HG03045 (cell line): ENCODE results near the gene TMPRSS3.
A peak's percentile ranks its signal among the peaks of the same experiment; 100 is the strongest.

ENCODE experiments used
- ATAC-seq: cut with Tn5 transposase; IDR thresholded peaks from one replicate; pipeline ENCODE4 v1.9.1; 2021; ENCODE audit warnings: mild to moderate bottlenecking, moderate library complexity; ENCODE audit not compliant: unreplicated experiment

The TMPRSS3 gene

GRCh38 chr21:42429021-42429420, 33.2 kb upstream of the TMPRSS3 start:
- ATAC-seq = no peak

- no peak for ATAC-seq
Observed at GRCh38 chr21:42427809-42428419, 32.1 kb upstream of the TMPRSS3 start.

GRCh38 chr21:42426876-42427480, 31.1 kb upstream of the TMPRSS3 start:
- ATAC-seq = no peak

GRCh38 chr21:42426424-42426823, 30.6 kb upstream of the TMPRSS3 start:
- ATAC-seq = no peak

GRCh38 chr21:42425591-42425990, 29.7 kb upstream of the TMPRSS3 start:
- ATAC-seq = no peak

- no peak for ATAC-seq
Observed at GRCh38 chr21:42424914-42425541, 29.2 kb upstream of the TMPRSS3 start.

GRCh38 chr21:42423685-42424084, 27.8 kb upstream of the TMPRSS3 start:
- ATAC-seq = no peak

- peak; percentile 50 for ATAC-seq
Observed at GRCh38 chr21:42423197-42423675, 27.4 kb upstream of the TMPRSS3 start.

- ATAC-seq = no peak
Observed at GRCh38 chr21:42421018-42421793, 25.4 kb upstream of the TMPRSS3 start.

GRCh38 chr21:42419845-42420244, 24.0 kb upstream of the TMPRSS3 start:
- ATAC-seq = no peak

- no peak for ATAC-seq
Observed at GRCh38 chr21:42418886-42419285, 23.0 kb upstream of the TMPRSS3 start.

GRCh38 chr21:42417533-42417932, 21.7 kb upstream of the TMPRSS3 start:
- no peak for ATAC-seq

GRCh38 chr21:42414928-42415769, 19.3 kb upstream of the TMPRSS3 start:
- ATAC-seq = peak; percentile 58

GRCh38 chr21:42414553-42414927, 18.7 kb upstream of the TMPRSS3 start:
- no peak for ATAC-seq

- no peak for ATAC-seq
Observed at GRCh38 chr21:42414066-42414465, 18.2 kb upstream of the TMPRSS3 start.

GRCh38 chr21:42413500-42413899, 17.6 kb upstream of the TMPRSS3 start:
- ATAC-seq = no peak

GRCh38 chr21:42413093-42413492, 17.2 kb upstream of the TMPRSS3 start:
- no peak for ATAC-seq

- ATAC-seq = no peak
Observed at GRCh38 chr21:42412636-42412933, 16.7 kb upstream of the TMPRSS3 start.

- no peak for ATAC-seq
Observed at GRCh38 chr21:42411891-42412635, 16.2 kb upstream of the TMPRSS3 start.

- ATAC-seq = no peak
Observed at GRCh38 chr21:42411197-42411869, 15.5 kb upstream of the TMPRSS3 start.
